ENCODE results near the gene STX3. TPM values are rescaled to one million over a fixed set of nuclear protein-coding genes. Genes with fewer than 3 reads are reported as not detected.
A peak's percentile ranks its signal among the peaks of the same experiment; 100 is the strongest.

STX3 gene
- total and polyA plus RNA-seq, 7 donors = 3.8 to 11.1 (median 7.3) TPM

DNA sequence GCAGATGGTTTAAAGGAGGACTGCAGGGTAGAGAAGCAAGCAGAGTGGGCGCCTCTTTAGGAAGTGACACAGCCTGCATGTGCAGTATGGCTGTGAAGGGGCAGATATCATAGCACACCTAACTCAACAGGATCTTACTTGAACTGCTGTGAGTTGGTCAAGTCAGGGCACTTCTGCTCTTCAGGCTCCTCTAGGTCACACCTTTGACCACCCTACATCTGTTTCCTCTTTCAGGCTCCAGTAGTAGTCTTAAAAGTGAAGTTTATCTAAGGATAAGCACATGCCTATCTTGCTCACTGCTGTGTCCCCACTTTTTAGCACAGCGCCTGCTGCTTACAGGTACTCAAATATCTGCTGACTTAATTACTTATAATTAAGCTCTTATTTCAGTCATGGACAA is 48.9 kb downstream of the STX3 start:
- Histone ChIP-seq H3K4me1 (peaks cover 9% of the 10 kb centered on the region), H3K27me3 (ENCODE audit: insufficient read depth in 3 of 3, low read length in 2 of 3) (no peaks in the 10 kb centered on the region), H3K36me3 (ENCODE audit: insufficient read depth in 1 of 2, low read depth in 1 of 2) (peaks cover 4 to 83% of the 10 kb centered on the region in 2 donors), H3K9me3 (no peaks in the 10 kb centered on the region), H3K27ac (no peak overlapping the region), H3K4me3 (no peak overlapping the region)
- DNase-seq (no peak), ATAC-seq (no peak)
- TF ChIP-seq, protein P1, sequence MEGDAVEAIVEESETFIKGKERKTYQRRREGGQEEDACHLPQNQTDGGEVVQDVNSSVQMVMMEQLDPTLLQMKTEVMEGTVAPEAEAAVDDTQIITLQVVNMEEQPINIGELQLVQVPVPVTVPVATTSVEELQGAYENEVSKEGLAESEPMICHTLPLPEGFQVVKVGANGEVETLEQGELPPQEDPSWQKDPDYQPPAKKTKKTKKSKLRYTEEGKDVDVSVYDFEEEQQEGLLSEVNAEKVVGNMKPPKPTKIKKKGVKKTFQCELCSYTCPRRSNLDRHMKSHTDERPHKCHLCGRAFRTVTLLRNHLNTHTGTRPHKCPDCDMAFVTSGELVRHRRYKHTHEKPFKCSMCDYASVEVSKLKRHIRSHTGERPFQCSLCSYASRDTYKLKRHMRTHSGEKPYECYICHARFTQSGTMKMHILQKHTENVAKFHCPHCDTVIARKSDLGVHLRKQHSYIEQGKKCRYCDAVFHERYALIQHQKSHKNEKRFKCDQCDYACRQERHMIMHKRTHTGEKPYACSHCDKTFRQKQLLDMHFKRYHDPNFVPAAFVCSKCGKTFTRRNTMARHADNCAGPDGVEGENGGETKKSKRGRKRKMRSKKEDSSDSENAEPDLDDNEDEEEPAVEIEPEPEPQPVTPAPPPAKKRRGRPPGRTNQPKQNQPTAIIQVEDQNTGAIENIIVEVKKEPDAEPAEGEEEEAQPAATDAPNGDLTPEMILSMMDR (IDR thresholded peaks at IDR 0.05) = no peak
- intact Hi-C loops (cut with DNase I) = loop anchor here (5.0 to 10.0 kb wide), 4 partner anchors 129 to 269 kb away; partner anchors contain the start of gene PATL1 (in 1 of the 2)
- WGBS, 3 donors = 84 to 91% (median 87%) methylated on average over 2 of the region's 2 CpGs

DNA sequence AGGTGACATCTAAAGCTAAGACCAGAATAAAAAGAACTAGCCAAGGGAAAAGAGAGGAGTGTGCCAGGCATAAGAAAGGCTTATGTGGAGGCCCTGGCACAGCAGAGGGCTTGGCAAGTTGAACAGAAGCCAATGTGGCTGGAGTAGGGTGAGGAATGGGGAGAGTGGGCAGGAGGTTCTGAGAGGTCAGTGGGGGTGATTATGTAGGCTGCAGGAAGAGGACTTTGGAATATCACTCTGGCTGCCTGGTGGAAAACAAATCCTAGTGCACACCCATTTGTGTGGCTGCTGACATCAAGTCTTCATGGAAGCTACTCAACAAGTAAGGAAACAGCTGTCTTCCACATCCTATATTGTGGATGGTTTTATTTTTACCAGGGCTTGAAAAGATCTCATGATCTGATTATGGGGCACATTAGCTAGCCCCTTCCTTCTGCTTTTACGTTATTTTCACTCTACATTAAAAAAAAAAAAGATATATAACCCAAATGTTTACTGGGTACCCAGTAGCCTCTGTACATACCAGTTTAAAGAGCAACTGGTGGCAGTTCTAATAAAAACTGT is 52.0 kb downstream of the STX3 start:
- intact Hi-C loops (cut with DNase I) = loop anchor here (10.0 kb wide), 2 partner anchors 132 to 272 kb away; no protein-coding TSS in a partner anchor
- Histone ChIP-seq H3K36me3 (ENCODE audit: insufficient read depth in 1 of 2, low read depth in 1 of 2) (peaks cover 4 to 62% of the 10 kb centered on the region in 2 donors), H3K4me3 (no peak overlapping the region), H3K27ac (no peak overlapping the region), H3K9me3 (no peaks in the 10 kb centered on the region), H3K4me1 (peaks cover 12% of the 10 kb centered on the region), H3K27me3 (ENCODE audit: insufficient read depth in 3 of 3, low read length in 2 of 3) (no peaks in the 10 kb centered on the region)
- WGBS, 3 donors = 70 to 73% (median 71%) methylated on average over 1 of the region's 1 CpG
- no peak for DNase-seq
- ATAC-seq = no peak
- TF ChIP-seq, protein P1 (IDR thresholded peaks at IDR 0.05) = no peak

- DNase-seq (peak; percentile 85 to 92), ATAC-seq (peak; percentile 98 to 99 (median 99))
- peak within 1 kb of the TSS; percentile 80 for H3K27ac ChIP-seq
- H3K4me1 ChIP-seq = peaks cover 8% of the 10 kb centered on the region
- TF ChIP-seq, protein P1 (IDR thresholded peaks at IDR 0.05) = peak; percentile 28
- peaks cover 4 to 37% of the 10 kb centered on the region in 2 donors for H3K36me3 ChIP-seq (ENCODE audit: insufficient read depth in 1 of 2, low read depth in 1 of 2)
- 0 to 1% (median 1%) methylated on average over 52 to 54 of the region's 54 CpGs for WGBS, 3 donors
- H3K9me3 ChIP-seq = no peaks in the 10 kb centered on the region
- intact Hi-C loops (cut with DNase I) = no loop called here
- no peaks in the 10 kb centered on the region for H3K27me3 ChIP-seq (ENCODE audit: insufficient read depth in 3 of 3, low read length in 2 of 3)
- H3K4me3 ChIP-seq = peak within 1 kb of the TSS; percentile 81
Measured at GRCh38 chr11:59810189-59810910, 55.2 kb downstream of the STX3 start, which contains the start of gene MRPL16. MRPL16 (minus strand) TSS chr11:59810778; CDS start chr11:59810658, 120 bp downstream.

GRCh38 chr11:59810911-59811259 is 55.7 kb downstream of the STX3 start:
- Histone ChIP-seq H3K4me3 (peak overlapping the region; percentile 81), H3K4me1 (peaks cover 8% of the 10 kb centered on the region), H3K36me3 (ENCODE audit: insufficient read depth in 1 of 2, low read depth in 1 of 2) (peaks cover under 1 to 32% of the 10 kb centered on the region in 2 donors), H3K9me3 (no peaks in the 10 kb centered on the region), H3K27me3 (ENCODE audit: insufficient read depth in 3 of 3, low read length in 2 of 3) (no peaks in the 10 kb centered on the region), H3K27ac (peak overlapping the region; percentile 80)
- no peak for DNase-seq
- TF ChIP-seq, protein P1 (IDR thresholded peaks at IDR 0.05) = no peak
- intact Hi-C loops (cut with DNase I) = no loop called here
- 10 to 14% (median 13%) methylated on average over 8 of the region's 8 CpGs for WGBS, 3 donors
- no peak for ATAC-seq

Data from psoas muscle (tissue), 8 donors.